PC-3 (cell line): ENCODE measurements around the gene DLG2.

Source experiments
- CTCF ChIP-seq: fragments of 300-600 bp; sonication (generic); conservative IDR thresholded peaks from 2 replicates; pipeline ENCODE4 v1.5.1; 2017; ENCODE audit warnings: antibody characterized with exemption, low read depth, mild to moderate bottlenecking, low read length
- EZH2 ChIP-seq: fragments of 300-600 bp; sonication (generic); IDR thresholded peaks from one replicate; pipeline ENCODE4 v1.6.1; 2017; ENCODE audit warnings: antibody characterized with exemption, mild to moderate bottlenecking, low read length; ENCODE audit not compliant: unreplicated experiment

- TF ChIP-seq CTCF, result peak; percentile 88
- TF ChIP-seq EZH2, result no peak
Measured at GRCh38 chr11:83819931-83820549, 1807.1 kb downstream of the DLG2 start.
